Activated naive CD4-positive, alpha-beta T cell treated with anti-CD3 and anti-CD28 coated beads for 36 hours (primary cell): ENCODE measurements around the gene TMEM59L. TPM values are rescaled to one million over a fixed set of nuclear protein-coding genes. Genes with fewer than 3 reads are reported as not detected.

Experiments used
- CTCF ChIA-PET: fragments of 350-600 bp; sonication (Branson Sonifier 250); formaldehyde crosslinking; loops from one replicate; lab custom pipeline; 2021; ENCODE audit warnings: antibody characterized with exemption; lab: Charles Lee
- DNase-seq: peaks from one replicate; pipeline ENCODE4 v3.0.0-alpha.2; 2020
- H3K27ac Mint-ChIP-seq: one replicate; pipeline ENCODE4 v1.8.0; 2021; ENCODE audit warnings: mild to moderate bottlenecking, mixed read lengths
- H3K27me3 Mint-ChIP-seq: one replicate; pipeline ENCODE4 v1.8.0; 2021; ENCODE audit warnings: low read depth, mixed read lengths
- H3K36me3 Mint-ChIP-seq: one replicate; pipeline ENCODE4 v1.8.0; 2021; ENCODE audit warnings: low read depth, mixed read lengths
- H3K4me1 Mint-ChIP-seq: one replicate; pipeline ENCODE4 v1.8.0; 2021; ENCODE audit warnings: low read depth, mixed read lengths
- H3K4me3 Mint-ChIP-seq: one replicate; pipeline ENCODE4 v1.8.0; 2021; ENCODE audit warnings: mild to moderate bottlenecking, moderate library complexity, mixed read lengths
- H3K9me3 Mint-ChIP-seq: one replicate; pipeline ENCODE4 v1.8.0; 2021; ENCODE audit warnings: mixed read lengths
- intact Hi-C: fragments of 100-400 bp; cut with micrococcal nuclease; formaldehyde crosslinking; loops from one replicate; pipeline ENCODE4 v1.15.1; 2023
- total RNA-seq, 2 experiments: library from RNA; stranded (reverse); gene quantifications; one replicate each; pipeline ENCODE4 v1.2.3, GENCODE V29; 2021

TMEM59L gene
- total RNA-seq, 2 experiments from 2014 or later, result 0.21 to 0.40 TPM

GRCh38 chr19:18668744-18669523 lies 56.3 kb downstream of the TMEM59L start:
- Mint-ChIP-seq H3K27me3 (no peaks in the 10 kb centered on the region), H3K9me3 (no peaks in the 10 kb centered on the region), H3K36me3 (peaks cover 6% of the 10 kb centered on the region), H3K27ac (no peak overlapping the region), H3K4me3 (no peak overlapping the region), H3K4me1 (peaks cover 4% of the 10 kb centered on the region)
- no peak for DNase-seq
- CTCF ChIA-PET, result no interaction called here
- intact Hi-C loops, result no loop called here

- intact Hi-C loops, result no loop called here
- Mint-ChIP-seq H3K4me3 (no peak overlapping the region), H3K27me3 (no peaks in the 10 kb centered on the region), H3K4me1 (no peaks in the 10 kb centered on the region), H3K36me3 (peaks cover 6% of the 10 kb centered on the region), H3K27ac (no peak overlapping the region), H3K9me3 (no peaks in the 10 kb centered on the region)
- CTCF ChIA-PET, result no interaction called here
- no peak for DNase-seq
These were observed 56.8 kb downstream of the TMEM59L start for GRCh38 chr19:18669524-18669817.

- intact Hi-C loops, result loop anchor here (5.0 kb wide), 1 partner anchor 218 kb away; no protein-coding TSS in a partner anchor
- Mint-ChIP-seq H3K9me3 (no peaks in the 10 kb centered on the region), H3K4me1 (no peaks in the 10 kb centered on the region), H3K27ac (no peak overlapping the region), H3K4me3 (no peak overlapping the region), H3K36me3 (peaks cover 6% of the 10 kb centered on the region), H3K27me3 (no peaks in the 10 kb centered on the region)
- no peak for DNase-seq
- CTCF ChIA-PET, result no interaction called here
These were observed 57.2 kb downstream of the TMEM59L start for GRCh38 chr19:18669883-18670282.

- no peaks in the 10 kb centered on the region for H3K27me3 Mint-ChIP-seq
- no peak overlapping the region for H3K27ac Mint-ChIP-seq
- CTCF ChIA-PET, result no interaction called here
- DNase-seq, result no peak
- H3K4me1 Mint-ChIP-seq, result no peaks in the 10 kb centered on the region
- no peaks in the 10 kb centered on the region for H3K9me3 Mint-ChIP-seq
- intact Hi-C loops, result loop anchor here (5.0 kb wide), 1 partner anchor 218 kb away; no protein-coding TSS in a partner anchor
- H3K36me3 Mint-ChIP-seq, result peaks cover 6% of the 10 kb centered on the region
- H3K4me3 Mint-ChIP-seq, result no peak overlapping the region
These were observed 57.6 kb downstream of the TMEM59L start for GRCh38 chr19:18670312-18670711.

Other genes starting within 250 kb of the TMEM59L start
- under 1 TPM in 1 of 2 experiments, not detected in 1; 0.20 TPM for gene GDF15, start 226.7 kb upstream of the TMEM59L start, total RNA-seq
- gene LRRC25, start 215.2 kb upstream of the TMEM59L start, total RNA-seq, result not detected
- gene SSBP4, start 193.5 kb upstream of the TMEM59L start, total RNA-seq, result 10 to 100 TPM; 62.6 to 71.4 TPM
- 10 to 100 TPM; 12.3 to 14.3 TPM for gene ISYNA1, start 174.7 kb upstream of the TMEM59L start, total RNA-seq
- 10 to 100 TPM; 14.1 TPM for gene ELL, start 90.8 kb upstream of the TMEM59L start, total RNA-seq
- 100 to 1,000 TPM; 161 to 163 TPM for gene FKBP8, start 69.3 kb upstream of the TMEM59L start, total RNA-seq
- gene KXD1, start 55.0 kb upstream of the TMEM59L start, total RNA-seq, result 10 to 100 TPM; 86.7 TPM
- gene UBA52, start 41.0 kb upstream of the TMEM59L start, total RNA-seq, result 1,000 to 10,000 TPM; 1,997 to 2,122 TPM
- gene REX1BD, start 24.1 kb upstream of the TMEM59L start, total RNA-seq, result 10 to 100 TPM; 62.9 to 68.5 TPM
- gene CRLF1, start 6.1 kb upstream of the TMEM59L start, total RNA-seq, result not detected
- gene KLHL26, start 24.2 kb downstream of the TMEM59L start, total RNA-seq, result 10 to 100 TPM in 1 of 2 experiments, 1 to 10 TPM in 1; 8.9 to 12.0 TPM
- gene CRTC1, start 70.8 kb downstream of the TMEM59L start, total RNA-seq, result 1 to 10 TPM; 4.0 to 4.2 TPM
- not detected for gene COMP, start 178.4 kb downstream of the TMEM59L start, total RNA-seq
- gene UPF1, start 219.1 kb downstream of the TMEM59L start, total RNA-seq, result 100 to 1,000 TPM in 1 of 2 experiments, 10 to 100 TPM in 1; 95.0 to 105 TPM